ENCODE data around the gene ADGRA1.
"Not testable (repeated sequence)": the region's sequence is repeated elsewhere in the genome, so short reads cannot be mapped to it uniquely, and the experiment has no call there.

ADGRA1 gene, protein sequence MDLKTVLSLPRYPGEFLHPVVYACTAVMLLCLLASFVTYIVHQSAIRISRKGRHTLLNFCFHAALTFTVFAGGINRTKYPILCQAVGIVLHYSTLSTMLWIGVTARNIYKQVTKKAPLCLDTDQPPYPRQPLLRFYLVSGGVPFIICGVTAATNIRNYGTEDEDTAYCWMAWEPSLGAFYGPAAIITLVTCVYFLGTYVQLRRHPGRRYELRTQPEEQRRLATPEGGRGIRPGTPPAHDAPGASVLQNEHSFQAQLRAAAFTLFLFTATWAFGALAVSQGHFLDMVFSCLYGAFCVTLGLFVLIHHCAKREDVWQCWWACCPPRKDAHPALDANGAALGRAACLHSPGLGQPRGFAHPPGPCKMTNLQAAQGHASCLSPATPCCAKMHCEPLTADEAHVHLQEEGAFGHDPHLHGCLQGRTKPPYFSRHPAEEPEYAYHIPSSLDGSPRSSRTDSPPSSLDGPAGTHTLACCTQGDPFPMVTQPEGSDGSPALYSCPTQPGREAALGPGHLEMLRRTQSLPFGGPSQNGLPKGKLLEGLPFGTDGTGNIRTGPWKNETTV

DNA sequence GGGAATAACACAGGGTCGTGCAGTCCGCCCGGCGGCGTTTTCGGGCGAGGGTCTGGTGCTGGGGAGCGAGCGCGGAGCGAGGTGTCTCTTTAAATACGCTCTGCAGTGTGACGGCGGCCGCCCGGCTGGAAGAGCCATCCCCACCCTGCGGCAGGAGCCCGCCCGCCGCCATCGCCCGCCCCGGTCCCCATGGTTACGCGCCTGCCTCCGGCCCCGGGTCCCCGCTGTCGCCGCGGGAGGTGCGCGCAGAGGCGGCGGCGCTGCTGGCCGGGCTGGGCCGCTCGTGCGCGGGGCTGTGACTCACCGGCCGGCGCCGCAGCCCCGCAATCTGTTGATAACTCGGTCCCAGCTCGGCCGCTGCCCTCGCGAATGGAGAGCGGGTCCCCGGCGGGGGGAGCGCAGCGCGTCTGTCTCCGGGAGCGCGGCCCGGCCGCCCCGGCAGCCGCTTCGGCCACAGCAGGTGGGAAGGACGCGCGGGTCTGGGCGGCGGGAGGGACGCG is at the start of gene ADGRA1:
TSS of gene ADGRA1 (plus strand) at position 246 of the 500 bp plus-strand sequence. CDS start 986 bp downstream, outside the sequence.
- DNase-seq (ENCODE audit: low read depth in 3 of 3), result no peak

DNA sequence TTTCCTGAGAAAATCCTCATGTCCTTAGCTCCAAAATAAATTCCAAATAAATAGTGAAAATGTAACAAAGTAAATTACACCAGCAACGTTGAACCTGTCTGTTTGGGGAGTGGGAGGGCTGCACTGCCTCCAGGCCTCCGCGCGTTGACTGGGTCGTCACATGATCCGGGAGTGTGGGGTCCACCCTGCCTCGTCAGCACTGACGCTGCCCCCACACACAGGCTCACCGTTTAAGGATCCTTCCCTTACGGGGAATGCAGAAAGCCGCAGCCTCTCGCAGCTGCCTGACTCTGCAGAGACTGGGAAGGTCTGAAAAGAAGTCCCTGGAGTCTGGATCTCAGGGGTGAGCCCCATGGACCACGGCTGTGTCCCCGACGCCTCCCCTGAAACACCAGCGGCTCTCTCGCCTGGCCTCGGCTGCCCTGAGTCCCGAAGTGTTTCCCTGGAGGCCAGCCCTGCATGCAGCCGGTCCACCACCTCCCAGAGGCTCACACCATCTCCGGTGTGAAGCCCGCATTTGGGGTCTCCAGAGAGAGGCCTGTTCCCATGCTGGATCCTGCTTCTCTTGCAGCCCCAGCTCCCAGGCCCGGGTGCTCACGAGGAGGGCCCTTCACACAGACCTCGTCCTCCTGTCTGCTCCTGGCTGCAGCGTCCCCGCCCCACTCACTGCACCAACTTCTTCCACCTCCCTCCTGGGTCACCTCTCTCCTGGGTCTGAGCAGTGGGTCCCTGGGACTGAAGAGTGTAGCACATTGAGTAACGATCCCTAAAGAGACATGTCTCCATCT is 49.5 kb upstream of the ADGRA1 start:
- no peak for DNase-seq (ENCODE audit: low read depth in 3 of 3)

- DNase-seq (ENCODE audit: low read depth in 3 of 3), result no peak
These were observed 48.5 kb upstream of the ADGRA1 start for GRCh38 chr10:133039107-133039802.

DNA sequence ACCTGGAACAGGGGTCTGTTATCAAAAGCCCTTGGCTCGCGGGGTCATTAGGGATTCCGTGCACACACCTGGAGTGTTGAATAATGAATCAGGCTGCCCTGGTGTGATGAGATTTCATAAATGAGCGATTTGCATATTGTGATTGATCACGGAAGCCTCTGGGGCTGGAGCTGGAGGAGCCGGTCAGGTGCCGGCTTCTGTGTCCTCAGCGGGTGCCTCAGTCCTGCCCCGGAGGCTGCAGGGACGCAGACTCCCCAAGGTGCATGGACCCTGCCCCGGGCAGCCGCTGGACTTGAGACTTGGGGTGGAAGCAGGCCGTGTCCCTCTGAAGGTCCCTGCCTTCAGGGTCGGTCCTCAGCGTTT is 47.9 kb upstream of the ADGRA1 start:
- no peak for DNase-seq (ENCODE audit: low read depth in 3 of 3)

GRCh38 chr10:133040198-133040597 is 47.5 kb upstream of the ADGRA1 start:
- DNase-seq (ENCODE audit: low read depth in 3 of 3), result no peak

DNA sequence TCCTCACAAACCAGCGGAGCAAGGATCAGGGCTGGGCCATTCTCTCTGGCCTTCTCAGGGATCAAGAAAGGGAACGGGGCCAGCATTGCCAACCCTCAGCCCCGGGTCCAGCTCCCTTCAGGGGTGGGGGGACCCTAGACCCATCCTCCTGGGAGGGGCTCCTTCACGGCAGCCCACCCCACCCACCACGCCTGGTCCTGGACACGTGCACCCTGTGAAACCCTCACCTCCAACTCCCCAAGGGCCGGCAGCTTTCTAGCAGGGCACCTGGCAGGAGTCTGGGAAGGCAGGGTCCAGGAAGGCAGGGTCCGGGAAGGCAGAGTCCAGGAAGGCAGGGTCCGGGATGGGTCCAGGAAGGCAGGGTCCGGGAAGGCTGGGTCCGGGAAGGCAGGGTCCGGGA is 46.6 kb upstream of the ADGRA1 start:
- DNase-seq (ENCODE audit: low read depth in 3 of 3), result no peak

- no peak for DNase-seq (ENCODE audit: low read depth in 3 of 3)
These were observed 45.7 kb upstream of the ADGRA1 start for GRCh38 chr10:133042061-133042460.

DNA sequence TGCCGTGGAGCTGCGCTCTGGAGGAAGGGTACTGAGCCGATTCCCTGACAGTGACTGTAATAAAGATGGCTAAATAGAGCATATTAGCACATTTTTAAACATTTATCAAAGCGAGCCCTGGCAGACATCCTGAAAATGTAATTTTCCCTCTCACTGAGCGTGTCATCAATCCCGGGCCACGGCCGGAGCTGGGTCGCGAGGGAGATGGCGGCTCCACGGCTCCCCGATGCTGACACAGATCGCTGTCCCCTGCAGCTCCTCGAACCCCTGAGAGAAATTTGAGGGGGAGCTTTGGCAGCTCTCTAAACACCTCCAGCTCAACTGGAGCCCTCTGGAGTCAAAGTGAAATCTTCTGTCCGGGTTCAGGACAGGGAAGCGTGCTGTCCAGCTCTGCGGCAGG is 44.9 kb upstream of the ADGRA1 start:
- no peak for DNase-seq (ENCODE audit: low read depth in 3 of 3)

DNA sequence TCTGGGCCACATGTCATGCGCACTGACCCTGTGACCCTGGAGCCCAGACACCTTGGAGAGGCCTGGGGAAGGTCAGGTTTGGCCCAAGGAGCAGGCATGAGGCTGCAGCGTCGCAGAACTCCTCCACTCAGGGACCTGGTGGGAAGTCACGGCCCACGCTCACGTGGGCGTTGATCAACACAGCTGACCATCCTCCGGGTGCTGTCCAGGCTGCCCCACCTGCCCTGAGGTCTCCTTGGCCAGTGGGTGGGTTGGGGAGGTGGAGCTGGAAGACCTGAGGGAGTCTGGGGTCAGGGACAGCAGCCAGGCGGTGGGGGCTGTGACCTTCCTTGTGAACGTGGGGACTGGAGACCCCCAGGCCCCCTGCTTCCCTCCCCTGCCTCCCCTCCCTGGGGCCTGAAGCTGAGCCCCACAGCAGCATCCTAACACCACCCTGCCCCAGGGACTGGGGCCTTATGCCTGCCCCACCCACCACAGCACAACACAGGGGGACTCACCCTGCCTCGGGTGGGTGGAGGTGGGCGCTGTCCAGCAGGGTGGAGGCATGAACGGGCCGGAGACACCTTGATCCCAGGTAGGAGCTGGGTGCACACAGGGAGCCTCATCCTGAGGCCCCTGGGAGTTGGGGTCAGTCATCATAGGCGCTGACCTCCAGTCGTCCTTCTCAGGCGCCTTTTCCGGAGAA is 44.0 kb upstream of the ADGRA1 start:
- DNase-seq (ENCODE audit: low read depth in 3 of 3), result no peak

DNA sequence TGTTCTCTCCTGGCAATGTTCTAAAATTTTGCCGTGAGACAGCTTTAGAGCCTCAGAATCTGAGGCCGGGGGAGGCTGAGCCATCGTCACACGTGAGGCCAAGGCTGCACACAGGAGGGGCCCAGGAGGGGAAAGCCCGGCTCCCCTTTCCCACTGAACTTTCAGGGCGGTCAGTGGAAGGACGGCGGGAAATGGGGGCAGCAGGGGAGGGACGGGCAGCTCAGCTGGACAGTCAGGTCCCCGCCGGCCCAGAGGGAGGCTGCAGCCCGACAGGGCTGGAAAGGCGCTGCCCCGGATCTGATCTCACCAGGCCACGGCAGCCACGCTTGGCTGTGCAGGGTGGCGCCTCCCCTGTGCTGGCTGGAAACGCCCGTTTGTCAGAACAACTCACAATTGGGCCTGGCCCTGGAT is 43.3 kb upstream of the ADGRA1 start:
- no peak for DNase-seq (ENCODE audit: low read depth in 3 of 3)

DNA sequence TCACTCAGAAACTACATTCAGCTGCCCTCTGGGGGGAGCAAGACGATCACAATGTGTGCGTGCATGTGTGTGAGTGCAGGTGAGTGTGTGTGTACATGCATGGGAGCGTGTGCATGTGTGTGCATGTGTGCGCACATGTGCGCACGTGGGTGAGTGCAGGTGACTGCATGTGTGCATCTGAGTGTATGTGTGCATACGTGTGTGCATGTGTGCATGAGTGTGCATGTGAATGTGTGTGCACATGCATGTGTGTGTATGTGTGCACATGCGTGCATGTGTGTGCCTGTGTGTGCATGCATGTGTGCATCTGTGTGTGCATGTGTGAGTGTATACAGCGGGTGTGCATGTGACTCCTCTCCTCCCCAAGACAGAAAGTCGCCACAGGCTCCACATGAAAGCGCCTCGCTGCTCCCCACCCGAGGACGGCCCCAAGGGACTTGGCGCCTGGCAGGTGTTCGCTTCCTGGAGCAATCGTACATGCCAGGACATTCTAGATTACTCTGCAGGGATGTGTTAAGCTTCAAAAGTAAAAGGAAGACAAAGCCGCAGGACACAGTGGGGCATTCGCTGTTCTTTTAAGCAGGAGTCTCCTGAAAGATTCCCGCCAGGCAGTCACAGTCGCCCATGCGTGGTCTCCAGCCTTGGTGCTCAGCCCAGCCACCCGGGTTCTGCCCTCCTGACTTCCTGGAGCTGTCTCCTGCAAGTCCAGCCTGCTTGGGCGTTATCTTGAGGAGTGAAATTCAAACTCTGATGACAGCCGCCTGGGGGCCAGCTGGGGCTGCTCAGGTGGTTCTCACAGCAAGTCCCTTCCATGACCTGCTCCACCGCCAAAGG is 42.0 kb upstream of the ADGRA1 start:
- no peak for DNase-seq (ENCODE audit: low read depth in 3 of 3)

DNA sequence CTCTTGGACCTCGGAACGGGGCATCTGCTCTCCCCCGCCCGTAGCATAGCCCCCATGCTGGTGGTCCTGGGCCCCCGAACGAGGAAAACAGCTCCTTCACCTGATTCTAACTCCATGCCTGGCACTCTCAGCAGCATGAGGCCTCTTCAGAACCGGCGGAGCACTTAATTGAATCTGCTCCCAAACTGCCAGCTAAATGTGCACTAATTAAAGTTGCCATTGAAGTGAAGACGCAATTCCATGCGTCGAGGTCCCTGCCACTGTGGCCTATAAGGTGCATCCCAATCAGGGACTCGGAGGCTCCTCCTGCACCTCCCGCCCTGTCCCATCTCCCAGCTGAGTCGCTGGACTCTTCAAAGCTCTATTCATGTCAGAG is 41.3 kb upstream of the ADGRA1 start:
- DNase-seq (ENCODE audit: low read depth in 3 of 3), result no peak

- DNase-seq (ENCODE audit: low read depth in 3 of 3), result no peak
These were observed 40.1 kb upstream of the ADGRA1 start for GRCh38 chr10:133047526-133048123.

DNA sequence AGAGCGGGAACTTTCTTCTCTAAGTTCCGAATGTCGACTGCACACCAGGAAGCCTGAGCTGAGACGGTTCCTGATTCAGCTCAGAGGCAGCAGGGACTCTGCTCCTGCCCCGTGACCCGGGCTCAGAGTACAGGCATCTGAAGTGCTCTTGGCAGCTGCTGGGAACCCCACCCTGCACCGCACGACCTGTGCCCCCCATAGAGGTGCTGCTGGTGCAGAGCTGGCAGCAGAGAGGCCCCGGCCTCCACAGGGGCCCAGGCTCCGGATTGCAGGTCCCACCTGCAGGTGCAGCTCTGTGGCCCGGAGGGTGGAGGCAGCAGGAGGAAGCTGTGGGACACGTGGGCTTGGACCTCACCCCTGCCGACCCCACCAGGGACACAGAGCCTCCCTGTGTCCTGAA is 39.5 kb upstream of the ADGRA1 start:
- DNase-seq (ENCODE audit: low read depth in 3 of 3), result no peak

GRCh38 chr10:133048926-133049325 is 38.8 kb upstream of the ADGRA1 start:
- no peak for DNase-seq (ENCODE audit: low read depth in 3 of 3)

- DNase-seq (ENCODE audit: low read depth in 3 of 3), result no peak
These were observed 38.1 kb upstream of the ADGRA1 start for GRCh38 chr10:133049639-133050038.

DNA sequence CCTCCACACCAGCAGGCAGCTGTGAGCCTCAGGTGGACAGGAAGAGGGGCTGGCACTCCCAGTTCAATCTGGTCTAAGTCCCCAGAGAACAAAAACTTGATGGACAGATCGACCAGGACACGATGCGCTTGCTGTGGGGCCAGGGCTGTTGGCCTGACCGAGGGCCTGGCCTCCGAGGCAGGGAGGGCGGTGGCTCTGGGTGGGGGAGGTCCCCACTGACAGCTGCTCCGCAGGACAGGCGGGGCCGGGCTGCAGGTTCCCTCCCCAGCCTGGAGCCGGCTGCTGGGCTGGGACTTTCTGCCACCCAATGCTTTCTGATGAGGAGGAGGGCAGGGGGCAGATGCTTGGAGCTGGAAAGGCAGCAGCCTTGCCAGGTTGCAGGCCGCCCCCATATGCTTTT is 37.4 kb upstream of the ADGRA1 start:
- no peak for DNase-seq (ENCODE audit: low read depth in 3 of 3)

GRCh38 chr10:133052076-133052475 is 35.6 kb upstream of the ADGRA1 start:
- no peak for DNase-seq (ENCODE audit: low read depth in 3 of 3)

GRCh38 chr10:133053527-133054133 is 34.1 kb upstream of the ADGRA1 start:
- DNase-seq (ENCODE audit: low read depth in 3 of 3), result not testable (repeated sequence)

DNA sequence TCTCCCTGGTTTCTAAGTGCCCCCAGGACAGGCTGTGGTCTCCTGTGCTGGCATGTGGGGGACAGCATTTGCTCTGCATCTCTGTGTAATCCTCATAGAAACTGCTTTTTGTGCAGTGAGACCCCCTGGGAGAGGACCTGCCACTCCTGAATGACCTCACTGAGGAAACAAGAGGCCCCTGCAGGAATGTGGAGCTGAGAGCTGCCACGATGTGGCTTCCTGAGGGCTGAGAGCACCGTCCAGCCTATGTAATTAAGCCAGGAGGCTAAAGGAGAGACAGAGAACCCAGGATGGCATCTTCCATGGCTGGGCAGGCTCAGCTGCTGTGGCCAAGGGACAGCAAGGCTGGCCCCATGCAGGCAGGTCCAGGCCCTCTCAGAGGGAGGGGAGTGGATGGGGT is 32.3 kb upstream of the ADGRA1 start:
- DNase-seq (ENCODE audit: low read depth in 3 of 3), result no peak
